GM19023 (cell line): Measurements from ENCODE around the gene WWOX.

Experiments used
- ATAC-seq: cut with Tn5 transposase; IDR thresholded peaks from one replicate; pipeline ENCODE4 v1.9.1; 2021; ENCODE audit warnings: mild to moderate bottlenecking, moderate library complexity; ENCODE audit not compliant: unreplicated experiment

WWOX gene

DNA sequence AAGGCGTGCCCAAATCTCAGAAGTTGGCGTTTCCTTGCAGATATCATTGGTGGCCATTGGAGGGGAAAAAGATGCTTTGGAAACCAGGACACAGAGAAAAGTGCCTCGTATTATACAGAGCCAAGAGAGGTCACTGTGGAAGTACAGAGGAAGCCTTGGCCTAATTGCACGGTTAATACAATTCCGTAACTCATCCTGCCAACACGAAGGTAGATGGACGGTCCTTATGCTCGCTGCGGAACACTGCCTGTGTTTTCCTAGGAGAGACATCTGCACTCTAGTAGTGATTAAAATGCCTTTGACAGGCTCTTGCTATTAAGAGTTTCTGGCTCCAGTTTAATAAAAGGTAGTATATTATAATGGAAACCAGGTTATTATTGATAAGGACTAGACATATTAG is 536.4 kb downstream of the WWOX start:
- no peak for ATAC-seq

DNA sequence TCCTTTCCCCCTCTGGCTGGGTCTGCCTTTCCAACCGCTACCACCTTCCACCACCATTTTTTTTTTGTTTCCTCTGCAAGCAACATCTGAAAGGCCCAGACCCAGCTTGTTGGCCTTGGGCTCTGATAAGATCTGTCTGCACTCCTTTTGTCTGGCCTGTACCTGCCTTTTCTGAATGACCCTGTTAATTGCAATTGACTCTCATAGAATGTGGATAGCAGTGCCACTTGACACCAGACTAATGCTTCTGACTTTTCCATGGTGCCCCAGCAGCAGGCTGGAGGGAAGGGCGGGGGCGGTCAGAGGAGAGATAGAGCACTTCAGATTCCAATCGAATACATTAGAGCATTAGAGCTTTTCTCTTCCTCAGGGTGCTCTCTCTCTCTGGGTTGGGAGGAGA is 538.9 kb downstream of the WWOX start:
- no peak for ATAC-seq

DNA sequence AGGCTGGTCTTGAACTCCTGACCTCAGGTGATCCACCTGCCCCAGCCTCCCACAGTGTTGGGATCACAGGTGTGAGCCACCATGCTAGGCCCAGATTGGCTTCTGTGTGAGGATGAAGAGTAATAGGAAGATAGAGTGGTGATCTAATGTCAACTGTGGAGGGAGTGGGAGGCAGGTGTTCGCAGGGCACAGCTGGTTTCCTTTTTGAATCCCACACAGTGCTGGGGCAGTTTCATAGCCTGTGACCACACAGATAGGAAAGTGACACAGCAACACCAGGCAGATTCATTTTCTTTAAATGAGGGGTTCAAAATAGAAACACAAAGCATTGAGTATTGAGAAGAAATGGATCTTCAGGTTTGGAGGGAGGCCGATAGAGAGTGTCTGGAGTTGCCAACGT is 540.3 kb downstream of the WWOX start:
- no peak for ATAC-seq

DNA sequence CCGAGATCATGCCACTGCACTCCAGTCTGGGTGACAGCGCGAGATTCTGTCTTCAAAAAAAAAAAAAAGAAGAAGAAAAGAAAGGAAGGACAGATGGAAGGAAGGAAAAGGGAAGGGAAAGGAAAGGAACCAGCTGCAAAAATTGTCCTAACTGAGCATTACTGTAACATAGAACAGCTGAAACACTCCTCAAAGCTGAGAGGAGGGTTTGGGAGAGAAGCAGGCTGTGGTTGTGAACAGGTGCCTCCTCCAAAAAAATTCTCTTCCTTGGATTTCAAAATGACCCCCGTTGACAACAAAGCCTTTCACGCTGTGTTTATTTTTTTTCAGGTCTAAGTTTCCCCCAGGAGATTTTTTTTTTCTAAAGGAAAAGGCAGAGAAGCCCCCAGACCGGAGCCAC is 541.4 kb downstream of the WWOX start:
- no peak for ATAC-seq

DNA sequence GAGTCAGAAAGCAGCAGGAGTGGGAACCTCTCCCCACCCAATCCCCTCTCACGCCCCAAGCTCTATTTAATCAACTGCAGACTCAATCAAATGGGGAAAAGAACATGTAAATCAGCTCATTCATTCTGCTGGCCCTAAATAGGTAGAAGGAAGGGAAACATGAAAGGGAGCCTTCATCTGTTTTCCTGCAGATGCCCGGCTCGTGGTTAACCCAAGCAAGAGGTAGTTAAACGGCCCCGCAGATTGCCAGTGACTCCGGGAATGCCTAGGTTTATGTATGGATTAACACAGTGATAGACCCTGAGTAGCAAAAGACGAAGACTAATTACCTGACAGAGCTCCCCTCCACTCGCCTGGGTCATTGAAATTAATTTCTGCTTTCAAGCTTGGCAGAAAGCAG is 542.0 kb downstream of the WWOX start:
- ATAC-seq: no peak

DNA sequence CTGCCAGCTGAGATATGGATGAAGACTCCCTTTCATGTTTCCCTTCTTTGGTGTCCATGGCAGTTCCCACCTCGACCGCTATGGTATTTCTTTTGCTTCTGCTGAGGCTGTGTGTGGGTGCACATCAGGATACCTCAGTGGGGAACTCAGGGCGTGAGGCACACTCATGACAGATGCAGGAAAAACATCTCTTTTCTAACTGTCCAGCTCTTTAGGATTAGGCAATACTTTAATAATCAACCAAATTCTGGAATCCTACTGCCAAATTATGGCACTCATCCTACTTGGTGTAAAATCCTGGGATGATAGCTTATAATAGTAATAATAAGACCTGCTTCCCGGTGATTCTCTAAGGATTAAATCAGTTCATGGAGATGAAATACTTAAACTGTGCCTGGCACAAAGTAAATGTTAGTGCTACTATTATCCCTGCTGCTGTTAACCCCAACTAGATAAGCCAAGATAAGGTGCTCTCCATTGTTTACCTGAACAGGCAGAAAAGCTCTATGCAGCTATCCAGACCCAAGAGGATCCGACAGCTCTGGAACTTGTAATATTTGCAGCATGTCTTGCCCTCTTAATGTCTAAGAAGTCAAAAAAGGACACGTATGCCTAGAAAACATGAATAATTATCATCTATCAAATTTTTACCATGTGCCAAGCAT is 543.3 kb downstream of the WWOX start:
- ATAC-seq: no peak

DNA sequence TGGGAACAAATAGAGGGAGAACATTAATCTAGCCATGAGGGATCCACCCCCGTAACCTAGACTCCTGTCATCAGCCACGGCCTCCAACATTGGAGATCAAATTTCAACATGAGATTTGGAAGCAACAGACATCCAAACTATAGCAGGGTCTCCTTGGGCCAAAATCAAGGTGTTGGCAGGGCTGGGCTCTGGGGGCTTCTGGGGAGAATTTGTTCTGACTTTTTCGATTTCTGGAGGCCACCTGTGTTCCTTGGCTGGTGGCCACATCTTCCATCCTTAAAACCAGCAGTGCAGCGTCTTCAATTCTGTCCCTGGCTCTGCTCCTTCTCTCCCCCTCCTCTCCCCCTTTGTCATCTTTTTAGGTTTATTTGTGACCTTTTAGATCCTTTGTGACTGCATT is 546.2 kb downstream of the WWOX start:
- no peak for ATAC-seq

DNA sequence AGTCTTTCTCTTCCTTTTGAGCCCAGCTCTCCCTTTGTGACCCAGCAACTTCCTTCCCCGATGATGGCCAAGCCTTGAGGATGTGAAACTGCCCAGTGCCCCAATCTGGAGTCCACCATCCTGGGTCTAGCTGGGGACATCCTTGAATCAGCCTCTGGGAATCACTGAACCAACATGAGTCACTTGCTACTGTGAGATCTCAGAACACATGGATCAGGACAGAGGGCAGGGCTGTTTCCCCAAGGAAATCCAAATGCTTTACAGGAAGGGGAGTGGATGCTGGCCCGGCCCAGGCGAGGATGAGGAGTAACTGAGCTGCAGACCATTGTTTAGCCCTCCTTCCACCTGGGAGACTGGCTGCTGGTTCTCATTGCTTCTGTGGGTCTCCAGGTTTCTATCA is 547.6 kb downstream of the WWOX start:
- no peak for ATAC-seq

DNA sequence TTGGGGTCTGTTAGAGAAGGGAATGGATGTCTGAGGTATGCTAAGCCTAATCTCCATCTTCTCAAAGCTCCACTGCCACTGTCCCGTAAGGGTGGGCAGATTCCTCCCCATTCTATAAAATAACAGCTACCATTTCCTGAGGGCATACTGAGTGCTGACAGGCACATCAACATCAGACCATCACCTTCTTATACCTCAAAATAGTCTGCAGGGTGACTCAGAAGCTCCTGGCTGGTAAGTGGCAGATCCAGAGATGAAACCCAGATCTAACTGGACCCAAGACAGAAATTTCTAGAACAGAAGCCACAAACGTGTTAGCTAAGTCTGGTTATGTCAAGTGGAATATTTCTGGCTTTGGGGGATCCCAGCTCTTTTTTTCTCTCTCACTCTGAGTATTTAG is 548.0 kb downstream of the WWOX start:
- no peak for ATAC-seq

DNA sequence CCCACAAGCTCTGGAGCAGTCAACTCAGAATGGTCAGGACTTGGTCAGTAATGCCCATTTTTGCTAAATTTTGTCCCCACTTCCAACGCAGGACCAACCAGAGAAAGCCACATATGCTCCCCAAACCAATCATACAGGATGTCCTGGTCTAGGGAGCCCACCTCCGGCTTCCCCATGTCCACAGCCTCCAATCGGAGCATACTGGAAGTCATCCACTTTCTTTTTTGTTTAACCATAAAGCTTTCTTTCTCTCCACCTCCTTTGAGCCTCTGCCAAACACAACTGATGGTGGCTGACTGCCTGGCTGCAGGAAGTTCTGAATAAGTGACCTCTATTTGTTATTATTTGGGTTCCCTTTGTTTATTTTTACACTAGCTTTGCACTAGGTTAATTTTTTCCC is 549.1 kb downstream of the WWOX start:
- ATAC-seq: no peak

DNA sequence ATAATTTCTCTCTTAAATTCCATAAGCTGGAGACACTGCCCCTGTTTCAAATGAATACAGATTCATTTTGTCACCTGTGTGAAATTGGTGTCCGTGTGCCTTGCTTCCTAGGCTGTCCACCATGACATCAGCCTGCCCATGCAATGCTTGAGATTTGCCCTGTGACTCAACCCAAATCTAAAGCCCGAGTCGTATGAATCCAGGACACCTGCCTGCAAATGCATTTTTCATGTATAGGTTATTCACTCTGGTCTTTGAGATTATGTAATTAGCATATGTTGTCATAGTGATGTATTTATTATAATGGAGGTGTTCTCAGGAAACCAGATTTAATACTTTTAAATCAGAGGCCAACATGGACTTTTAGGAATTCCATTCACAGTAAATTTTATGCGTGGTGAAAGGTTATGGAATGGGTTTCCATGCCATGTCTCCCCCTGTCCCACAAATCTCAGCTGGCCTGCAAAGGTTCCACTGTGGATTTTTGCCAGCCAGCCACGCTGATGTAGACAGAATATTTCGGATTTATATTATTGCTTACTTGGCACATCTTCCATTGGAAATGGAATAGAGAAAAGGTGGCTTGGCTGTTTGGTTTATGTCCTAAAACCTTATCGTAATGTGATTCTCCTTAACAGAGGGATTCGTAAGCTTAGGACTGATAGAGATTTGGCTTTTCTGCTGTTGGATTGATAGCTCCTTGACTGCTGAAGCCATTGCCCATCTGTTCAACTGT is 551.1 kb downstream of the WWOX start:
- ATAC-seq: no peak

DNA sequence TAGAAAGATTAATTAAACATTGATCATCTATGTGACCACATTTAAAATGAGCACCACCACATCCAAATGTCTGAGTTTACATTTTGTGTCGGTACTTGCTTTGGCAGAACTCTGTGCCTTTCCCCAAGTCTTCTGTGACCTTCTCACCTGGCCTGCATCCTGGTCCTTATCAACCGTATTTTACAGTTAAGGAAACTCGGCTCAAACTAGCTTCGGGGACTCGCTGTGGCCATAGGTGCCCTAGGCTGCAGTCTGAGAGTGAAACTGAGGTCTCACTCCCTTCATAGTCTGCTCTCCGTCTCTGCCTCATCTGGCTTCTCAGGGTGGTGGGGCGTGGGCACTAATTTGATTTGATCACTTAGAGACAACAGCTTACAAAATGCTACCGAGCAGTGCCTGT is 555.5 kb downstream of the WWOX start:
- no peak for ATAC-seq

DNA sequence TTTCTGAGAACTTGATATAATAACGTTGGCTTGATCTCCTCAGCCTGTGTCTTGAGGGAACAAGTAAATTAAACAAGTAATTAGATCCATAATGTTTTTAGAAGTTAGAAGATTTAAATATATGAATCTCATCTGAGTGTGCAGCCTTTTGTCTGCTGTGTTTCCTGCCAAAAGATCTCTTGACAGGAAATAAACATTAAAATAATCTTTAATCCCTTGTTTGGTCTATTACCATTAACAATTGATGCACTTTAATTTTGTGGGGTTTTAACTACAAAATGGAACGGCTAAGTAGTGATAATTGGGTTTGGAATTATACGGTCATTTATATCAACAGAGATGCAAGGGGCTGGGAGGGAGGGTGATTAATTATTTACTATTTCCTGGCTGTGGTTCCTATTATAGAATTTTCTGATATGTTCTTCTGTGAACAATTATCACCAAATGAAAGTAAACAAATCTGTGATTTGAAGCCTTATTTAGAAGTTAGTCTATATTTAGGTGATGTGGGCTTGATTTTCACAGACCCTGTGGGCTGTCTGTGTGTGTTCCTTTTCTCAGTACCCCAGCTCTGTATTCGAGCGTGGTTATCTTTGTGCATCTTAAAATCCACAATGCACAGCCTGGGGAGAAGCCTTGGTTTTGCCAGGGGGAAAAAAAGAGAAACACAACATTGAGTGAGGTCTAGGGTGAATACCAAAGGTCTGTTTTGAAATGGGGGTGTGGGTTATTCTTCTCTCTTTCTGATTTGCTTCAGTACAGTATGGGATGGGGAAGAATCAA is 556.1 kb downstream of the WWOX start:
- ATAC-seq: no peak

DNA sequence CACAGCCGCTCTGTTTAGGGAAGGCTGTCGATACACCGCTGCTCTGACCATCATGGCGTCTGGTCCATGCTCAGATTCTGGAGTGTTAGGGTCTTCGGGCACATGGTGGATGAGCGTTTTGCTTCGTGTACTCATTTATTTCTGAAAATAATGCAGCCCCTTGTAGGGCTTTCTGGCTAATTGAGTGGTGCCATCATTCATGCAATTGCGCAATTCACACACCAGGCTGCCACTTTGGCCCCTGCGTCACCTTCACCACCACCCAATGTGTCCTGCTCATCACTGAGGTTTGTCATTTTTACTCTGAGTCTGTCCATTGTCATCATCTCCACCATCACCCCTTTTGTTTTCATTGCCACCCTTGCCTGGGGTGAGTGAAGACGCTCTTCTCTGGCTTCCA is 557.4 kb downstream of the WWOX start:
- no peak for ATAC-seq

DNA sequence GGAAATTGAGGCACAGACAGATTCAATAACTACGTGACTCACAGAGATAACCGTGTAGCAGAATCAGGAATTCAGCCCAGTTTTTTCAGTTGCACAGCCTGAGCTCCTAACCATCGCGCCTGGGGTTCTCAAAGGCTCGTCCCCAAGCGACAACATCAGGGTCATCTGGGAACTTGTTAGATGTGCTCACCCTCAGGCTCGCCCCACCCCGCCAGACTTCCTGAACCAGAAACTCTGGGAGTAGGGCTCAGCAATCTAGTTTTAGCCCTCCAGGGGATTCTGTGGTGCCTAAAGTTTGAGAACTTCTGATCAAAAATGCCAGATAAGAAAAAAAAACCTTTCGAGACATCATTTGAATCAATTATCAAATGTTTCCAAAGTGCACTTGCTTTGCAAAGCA is 559.8 kb downstream of the WWOX start:
- no peak for ATAC-seq

DNA sequence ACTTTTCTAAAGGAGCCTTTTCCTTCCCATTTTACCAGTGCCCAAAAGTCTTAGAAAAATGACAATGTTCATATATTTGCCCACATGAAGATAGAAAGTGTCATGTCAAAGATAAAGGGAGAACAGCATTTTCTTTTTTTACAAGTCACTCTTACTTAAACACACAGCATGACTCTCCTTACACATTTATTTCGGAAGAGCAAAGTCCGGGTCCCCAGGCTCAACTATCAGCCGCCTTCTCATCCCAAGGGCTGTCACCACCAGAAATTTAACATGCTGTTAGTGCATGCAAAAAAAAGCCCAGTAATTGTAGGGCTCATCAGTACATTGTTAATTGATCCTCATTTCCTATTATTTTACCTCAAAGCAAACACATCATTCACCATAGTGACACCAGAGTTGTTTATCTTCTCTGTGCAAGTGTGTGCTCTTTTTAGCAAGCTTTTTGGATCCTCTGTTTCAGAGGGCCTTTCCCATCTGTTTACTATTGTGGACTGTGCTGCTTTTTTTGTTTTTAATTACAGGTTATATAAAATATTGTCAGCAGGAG is 560.3 kb downstream of the WWOX start:
- no peak for ATAC-seq

DNA sequence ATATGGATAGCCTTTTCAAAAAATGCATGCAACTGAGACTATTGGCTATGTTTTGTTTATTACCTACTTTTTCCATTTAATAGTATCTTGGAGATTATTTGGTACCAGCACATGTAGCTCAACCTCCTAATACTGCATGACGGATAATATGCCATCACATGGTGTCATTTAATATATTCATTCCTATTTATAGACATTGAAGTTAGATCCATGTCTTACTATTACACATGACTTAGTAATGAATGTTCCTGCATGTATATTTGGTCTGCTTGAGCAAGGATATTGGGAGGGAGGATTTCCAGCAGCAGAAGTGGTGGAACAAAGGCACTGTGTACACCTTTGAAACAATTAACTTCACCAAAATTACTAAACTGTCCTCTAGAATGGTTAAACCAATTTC is 561.3 kb downstream of the WWOX start:
- no peak for ATAC-seq

DNA sequence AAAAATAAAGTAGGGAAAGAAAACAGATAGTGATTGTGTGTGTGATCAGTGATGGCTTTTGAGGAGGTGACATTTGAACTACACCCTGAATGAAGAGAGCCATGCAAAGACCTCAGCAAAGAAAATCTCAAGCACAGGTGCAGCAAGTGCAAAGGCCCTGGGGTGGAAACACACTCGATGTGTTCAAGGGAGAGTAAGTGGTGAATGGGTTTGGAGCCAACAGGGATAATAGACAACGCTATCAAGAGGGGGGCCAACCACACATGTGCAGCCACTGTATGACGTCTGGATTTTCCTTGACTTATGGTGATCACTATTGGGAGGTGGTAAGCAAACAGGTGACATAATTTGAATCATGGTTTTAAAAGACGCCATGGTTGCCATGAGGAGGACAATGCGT is 564.2 kb downstream of the WWOX start:
- ATAC-seq: no peak

DNA sequence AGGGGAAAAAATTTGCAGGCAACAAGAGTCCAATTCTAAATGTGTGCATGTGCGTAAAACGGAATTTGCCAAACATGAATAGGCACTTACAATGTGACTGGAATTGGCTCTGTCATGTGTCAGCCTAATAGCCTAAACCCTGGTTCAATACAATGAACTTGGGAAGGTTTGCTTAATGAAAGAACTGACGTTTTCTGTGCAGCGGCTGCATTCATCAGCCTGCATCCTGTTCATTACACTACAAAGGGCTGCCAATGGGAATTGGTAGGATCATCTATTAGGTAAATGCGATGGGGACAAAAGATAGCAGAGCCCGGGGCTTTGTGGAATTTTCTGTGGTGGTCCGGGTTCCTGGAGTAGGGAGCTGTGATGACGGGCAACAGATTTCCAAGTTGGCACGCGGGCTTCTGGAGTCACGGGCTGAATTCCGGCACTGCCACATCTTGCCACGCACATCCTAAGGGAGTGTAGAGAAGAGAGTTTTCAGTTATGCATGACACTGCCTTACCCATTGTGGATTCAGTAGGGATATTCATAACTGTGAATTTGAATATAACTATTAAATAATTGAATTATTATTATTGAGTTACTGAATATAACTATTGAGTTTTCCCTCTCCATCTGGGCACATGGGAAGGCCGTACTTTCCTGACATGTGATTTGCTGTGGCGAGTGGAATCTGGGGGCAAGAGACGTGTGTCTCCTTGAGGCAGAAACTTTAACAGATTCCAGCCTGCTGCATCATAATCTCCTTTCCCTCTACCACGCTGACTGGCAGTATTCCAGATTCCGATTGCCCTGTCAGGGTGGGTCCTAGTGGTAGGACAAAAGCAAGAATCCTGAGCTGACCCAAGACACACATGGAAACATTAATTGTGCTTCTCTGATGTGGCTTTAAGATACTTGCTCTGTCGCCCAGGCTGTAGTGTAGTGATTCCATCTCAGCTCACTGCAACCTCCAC is 565.6 kb downstream of the WWOX start:
- ATAC-seq: no peak

DNA sequence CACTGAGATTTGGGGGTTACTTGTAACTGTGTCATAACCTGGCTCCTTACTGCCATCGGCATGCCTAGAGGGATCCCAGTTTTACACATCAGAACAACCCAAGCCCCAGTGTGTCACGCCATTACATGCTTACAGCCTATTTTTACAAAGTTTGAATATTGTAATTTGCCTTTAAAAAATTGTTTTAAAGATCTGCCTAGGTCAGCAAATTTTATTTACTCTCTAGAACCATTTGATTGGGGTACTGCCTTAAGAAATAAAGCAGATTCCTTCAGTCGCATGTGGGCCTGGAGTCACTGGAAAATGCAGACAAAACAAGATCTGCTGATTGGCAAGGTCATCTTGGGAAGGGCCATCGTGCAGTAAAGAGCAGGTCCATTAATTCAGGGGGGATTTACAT is 566.9 kb downstream of the WWOX start:
- no peak for ATAC-seq

DNA sequence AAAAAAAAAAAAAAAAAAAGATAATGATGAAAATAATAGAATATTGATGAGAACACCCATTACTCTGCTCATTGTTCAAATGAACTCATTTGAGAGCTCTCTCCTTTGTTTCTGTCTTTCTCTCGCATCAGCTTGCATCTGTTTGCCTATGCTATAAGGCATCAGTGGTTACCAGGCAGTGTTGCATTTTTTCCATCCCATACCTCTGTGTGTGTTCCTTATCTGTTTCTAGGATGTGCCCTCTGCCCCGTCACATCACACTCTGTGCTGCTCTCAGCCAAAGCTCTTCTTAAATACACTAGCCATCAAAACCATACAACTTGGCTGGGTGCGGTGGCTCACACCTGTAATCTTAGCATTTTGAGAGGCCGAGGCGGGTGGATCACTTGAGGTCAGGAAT is 568.2 kb downstream of the WWOX start:
- no peak for ATAC-seq
